K562 (cell line): ENCODE results near the gene PTPRZ1.

ENCODE experiments used
- RAD21 ChIP-seq, 2 experiments: fragments of 250-450 bp in 1 of 2; fragments of 450-650 bp in 1 of 2; sonication (Bioruptor Pico) in 1 of 2; formaldehyde crosslinking in 1 of 2; IDR thresholded peaks in 1 of 2; conservative IDR thresholded peaks in 1 of 2; 2 replicates each; pipeline versions ENCODE4 v1.4.0 to v1.8.0; 2020 to 2022; ENCODE audit warnings: mild to moderate bottlenecking in 2 of 2, moderate library complexity in 1 of 2
- SMARCE1 ChIP-seq: fragments of 450-650 bp; IDR thresholded peaks from 2 replicates; pipeline ENCODE4 v1.7.1; 2016; ENCODE audit warnings: mild to moderate bottlenecking

GRCh38 chr7:122067077-122067476 is 194.1 kb downstream of the PTPRZ1 start:
- no peak for TF ChIP-seq SMARCE1
- TF ChIP-seq RAD21 (CRISPR knock-in tag; conservative IDR thresholded peaks at IDR 0.05 in 1 of 2, IDR thresholded peaks at IDR 0.05 in 1 of 2): no peak
